Activated CD4-positive, alpha-beta T cell treated with anti-CD3 and anti-CD28 coated beads for 1 hour (primary cell): Measurements from ENCODE around the gene DNMT3L.
A peak's percentile ranks its signal among the peaks of the same experiment; 100 is the strongest.
"Not testable (repeated sequence)": the region's sequence is repeated elsewhere in the genome, so short reads cannot be mapped to it uniquely, and the experiment has no call there.

Source experiments
- DNase-seq: peaks from one replicate; pipeline ENCODE4 v3.0.0-alpha.2; 2020

DNMT3L gene

GRCh38 chr21:44261675-44262295 is at the start of gene DNMT3L:
DNMT3L (minus strand) TSS chr21:44261897; CDS start chr21:44261259, 638 bp downstream.
- no peak for DNase-seq

- DNase-seq: no peak
These were observed 49.2 kb upstream of the DNMT3L start for GRCh38 chr21:44310628-44311507.

GRCh38 chr21:44306936-44307704 is 45.4 kb upstream of the DNMT3L start:
- DNase-seq: no peak

- DNase-seq: no peak
These were observed 44.0 kb upstream of the DNMT3L start for GRCh38 chr21:44305691-44306090.

GRCh38 chr21:44304877-44305293 is 43.2 kb upstream of the DNMT3L start:
- no peak for DNase-seq

GRCh38 chr21:44304011-44304616 is 42.4 kb upstream of the DNMT3L start:
- no peak for DNase-seq

GRCh38 chr21:44303490-44303981 is 41.8 kb upstream of the DNMT3L start:
- no peak for DNase-seq

- DNase-seq: not testable (repeated sequence)
These were observed 41.1 kb upstream of the DNMT3L start for GRCh38 chr21:44302573-44303401.

- no peak for DNase-seq
These were observed 40.3 kb upstream of the DNMT3L start for GRCh38 chr21:44301961-44302406.

GRCh38 chr21:44301141-44301540 is 39.4 kb upstream of the DNMT3L start:
- DNase-seq: no peak

GRCh38 chr21:44300262-44300959 is 38.7 kb upstream of the DNMT3L start:
- DNase-seq: peak; percentile 43

- DNase-seq: peak; percentile 26
These were observed 38.0 kb upstream of the DNMT3L start, which contains the start of gene PFKL for GRCh38 chr21:44299458-44300261. PFKL (plus strand) TSS chr21:44300053; CDS start chr21:44300106, 53 bp downstream.

GRCh38 chr21:44299085-44299457 is 37.4 kb upstream of the DNMT3L start:
- no peak for DNase-seq

GRCh38 chr21:44298301-44298700 is 36.6 kb upstream of the DNMT3L start:
- no peak for DNase-seq

- DNase-seq: peak; percentile 54
These were observed 36.0 kb upstream of the DNMT3L start for GRCh38 chr21:44297525-44298290.

GRCh38 chr21:44296916-44297315 is 35.2 kb upstream of the DNMT3L start:
- no peak for DNase-seq

- DNase-seq: no peak
These were observed 34.4 kb upstream of the DNMT3L start for GRCh38 chr21:44296103-44296519.

GRCh38 chr21:44295646-44296045 is 33.9 kb upstream of the DNMT3L start:
- DNase-seq: no peak

GRCh38 chr21:44295163-44295573 is 33.5 kb upstream of the DNMT3L start:
- no peak for DNase-seq
